Iris pigment epithelial cell (primary cell): ENCODE results near the gene ASAH2B.
"Not testable (repeated sequence)": the region's sequence is repeated elsewhere in the genome, so short reads cannot be mapped to it uniquely, and the experiment has no call there.

ENCODE experiments used
- DNase-seq: peaks from one replicate; pipeline ENCODE4 v3.0.0-alpha.2; 2011; ENCODE audit warnings: low read depth

Gene ASAH2B

GRCh38 chr10:50739618-50740292 is at the start of gene ASAH2B:
Gene ASAH2B, plus strand, starts transcription at chr10:50739936. Its CDS starts 5,195 bp downstream, at chr10:50745131.
- peak; percentile 79 for DNase-seq

GRCh38 chr10:50697819-50698218 is 41.9 kb upstream of the ASAH2B start:
- DNase-seq, result not testable (repeated sequence)

GRCh38 chr10:50701947-50702346 is 37.8 kb upstream of the ASAH2B start:
- peak; percentile 8 for DNase-seq

GRCh38 chr10:50702997-50703396 is 36.7 kb upstream of the ASAH2B start:
- DNase-seq, result not testable (repeated sequence)

DNA sequence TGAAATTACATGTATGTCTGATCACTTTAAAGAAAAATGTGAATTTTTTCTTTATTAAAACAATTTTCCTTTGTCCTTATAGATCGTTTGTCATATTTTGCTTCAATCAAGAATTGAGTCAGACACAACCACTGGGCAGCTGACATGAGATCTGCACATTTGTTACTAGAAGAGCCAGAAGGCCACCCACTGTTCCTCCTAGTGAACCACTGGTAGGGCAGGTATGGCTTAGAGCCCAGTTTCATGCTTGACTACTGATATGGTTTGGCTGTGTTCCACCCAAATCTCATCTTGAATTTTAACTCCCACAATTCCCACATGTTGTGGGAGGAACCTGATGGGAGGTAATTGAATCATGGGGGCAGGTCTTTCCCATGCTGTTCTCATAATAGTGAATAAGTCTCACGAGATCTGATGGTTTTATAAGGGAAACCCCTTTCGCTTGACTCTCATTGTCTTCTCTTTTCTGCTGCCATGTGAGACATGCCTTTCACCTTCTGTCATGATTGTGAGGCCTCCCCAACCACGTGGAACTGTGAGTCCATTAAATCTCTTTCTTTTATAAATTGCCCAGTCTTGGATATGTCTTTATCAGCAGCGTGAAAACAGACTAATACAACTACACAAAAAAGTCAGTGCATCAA is 35.2 kb upstream of the ASAH2B start:
- peak; percentile 12 for DNase-seq

DNA sequence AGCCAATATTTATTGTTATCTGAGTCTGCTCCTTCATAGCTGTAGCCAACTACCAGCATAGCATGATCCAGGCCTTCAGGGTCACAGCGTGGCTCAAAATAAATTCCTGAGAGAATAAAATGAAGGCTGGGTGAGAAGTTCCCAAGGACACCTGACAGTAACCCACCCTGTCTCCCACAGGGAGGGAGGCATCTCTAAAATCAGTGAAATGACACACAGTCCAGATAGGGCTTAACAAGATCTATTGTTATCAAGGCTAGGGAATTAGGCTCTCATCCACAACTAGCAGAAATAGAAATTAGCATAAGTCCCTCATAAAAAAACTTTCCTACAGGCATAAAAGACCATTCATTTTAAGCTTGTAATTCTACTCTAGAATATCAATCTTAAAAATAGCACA is 33.7 kb upstream of the ASAH2B start:
- DNase-seq, result not testable (repeated sequence)

GRCh38 chr10:50710241-50710640 is 29.5 kb upstream of the ASAH2B start:
- not testable (repeated sequence) for DNase-seq

- not testable (repeated sequence) for DNase-seq
Observed at GRCh38 chr10:50723812-50724211, 15.9 kb upstream of the ASAH2B start.

GRCh38 chr10:50728112-50728511 is 11.6 kb upstream of the ASAH2B start:
- not testable (repeated sequence) for DNase-seq

- not testable (repeated sequence) for DNase-seq
Observed at GRCh38 chr10:50738987-50739617, 634 bp upstream of the ASAH2B start.

DNA sequence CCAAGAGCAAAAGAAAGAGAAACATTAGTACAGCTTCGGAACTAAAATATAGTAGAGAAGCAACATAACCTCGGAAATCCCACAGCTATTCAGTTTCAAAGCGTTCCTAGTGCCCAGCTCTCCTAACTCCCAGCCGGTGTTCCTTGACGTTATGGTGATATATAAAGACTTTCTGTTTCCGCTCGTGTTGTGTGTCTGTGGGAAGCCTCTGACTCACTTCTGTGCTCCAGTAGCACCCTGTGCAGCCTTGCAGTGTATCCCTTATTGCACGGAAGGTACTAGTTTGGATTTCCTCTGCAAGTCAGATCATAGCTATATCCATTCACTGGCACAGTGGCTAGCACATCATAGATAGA is 535 bp downstream of the ASAH2B start:
- DNase-seq, result peak; percentile 81

- DNase-seq, result not testable (repeated sequence)
Observed at GRCh38 chr10:50742820-50743219, 3.1 kb downstream of the ASAH2B start.

- peak; percentile 45 for DNase-seq
Observed at GRCh38 chr10:50766774-50767513, 27.2 kb downstream of the ASAH2B start.

GRCh38 chr10:50772042-50772441 is 32.3 kb downstream of the ASAH2B start:
- not testable (repeated sequence) for DNase-seq

DNA sequence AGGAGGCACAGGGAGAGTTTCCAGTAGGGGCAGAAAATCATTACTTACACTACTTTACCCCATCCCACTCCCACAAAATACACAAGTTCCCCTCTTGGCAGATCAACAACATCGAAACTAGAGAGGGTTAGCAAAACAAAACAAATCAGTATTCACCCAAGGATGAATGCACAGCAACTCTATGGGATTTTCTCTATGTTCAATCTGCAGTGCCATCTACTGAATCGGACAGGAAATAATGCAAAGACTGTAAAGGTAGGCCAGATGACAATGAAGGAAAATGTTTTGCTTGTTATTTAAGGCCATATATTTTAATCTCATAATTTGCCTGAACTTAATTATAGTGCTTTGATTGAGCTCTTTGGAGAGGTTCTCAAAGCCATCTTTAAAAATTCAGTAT is 35.1 kb downstream of the ASAH2B start:
- DNase-seq, result not testable (repeated sequence)

DNA sequence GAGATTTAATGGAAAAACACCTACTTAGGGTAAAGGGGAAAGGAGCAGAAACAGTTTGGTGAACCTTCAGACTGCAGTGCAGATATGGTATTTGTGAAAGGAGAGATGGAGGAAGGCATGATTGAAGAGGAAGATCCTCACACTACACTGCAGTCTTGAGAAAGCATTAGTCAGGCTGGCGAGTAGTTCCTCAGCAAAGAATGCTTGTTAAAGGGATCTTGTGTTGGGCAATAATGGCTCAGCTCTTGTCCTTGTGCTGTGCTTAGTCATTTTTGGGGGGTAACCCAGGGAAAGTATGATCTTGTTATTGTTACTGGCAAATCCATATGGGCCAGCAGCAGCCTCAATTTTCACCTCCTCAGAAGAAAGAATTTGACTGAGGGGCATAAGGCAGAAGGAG is 40.3 kb downstream of the ASAH2B start:
- peak; percentile 83 for DNase-seq

GRCh38 chr10:50782017-50782416 is 42.3 kb downstream of the ASAH2B start:
- DNase-seq, result not testable (repeated sequence)

GRCh38 chr10:50787962-50788361 is 48.2 kb downstream of the ASAH2B start:
- DNase-seq, result not testable (repeated sequence)

GRCh38 chr10:50788951-50789945 is 49.5 kb downstream of the ASAH2B start:
- peak; percentile 53 for DNase-seq

DNA sequence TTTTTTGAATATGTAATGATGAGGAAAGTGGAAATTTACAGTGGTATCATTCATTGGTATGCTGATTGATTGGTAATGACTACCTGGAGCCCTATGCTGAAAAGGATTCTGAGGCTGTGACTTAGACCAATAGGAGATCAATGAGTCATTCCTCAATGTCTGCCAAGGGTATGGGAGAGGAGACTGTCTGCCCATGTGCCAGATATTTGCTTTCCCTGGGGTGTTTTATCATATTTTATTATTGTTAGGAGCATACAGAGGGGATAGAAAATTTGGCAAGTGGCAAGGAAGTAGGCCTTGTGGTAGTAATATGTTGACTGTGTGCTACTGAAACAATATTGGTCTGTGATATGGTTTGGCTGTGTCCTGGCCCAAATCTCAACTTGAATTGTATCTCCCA is 54.8 kb downstream of the ASAH2B start:
- DNase-seq, result no peak

GRCh38 chr10:50796693-50797092 is 57.0 kb downstream of the ASAH2B start:
- DNase-seq, result no peak
